K562 (cell line): Measurements from ENCODE around the gene USP20. TPM values are rescaled to one million over a fixed set of nuclear protein-coding genes. Genes with fewer than 3 reads are reported as not detected.
A peak's percentile ranks its signal among the peaks of the same experiment; 100 is the strongest.

Experiments
- CBX1 ChIP-seq: sonication (generic); IDR thresholded peaks from 2 replicates; pipeline ENCODE4 v1.6.1; 2016; ENCODE audit warnings: antibody characterized with exemption, low read depth, mild to moderate bottlenecking
- CTBP1 ChIP-seq: fragments of 450-650 bp; IDR thresholded peaks from 2 replicates; pipeline ENCODE4 v1.6.1; 2016; ENCODE audit warnings: borderline replicate concordance
- DDX20 ChIP-seq: fragments of 450-650 bp; IDR thresholded peaks from 2 replicates; pipeline ENCODE4 v1.6.1; 2016; ENCODE audit warnings: missing genetic modification characterization, low read depth, mild to moderate bottlenecking, missing compliant biosample characterization, moderate library complexity
- DMBX1 ChIP-seq: fragments of 250-450 bp; sonication (Bioruptor Pico); IDR thresholded peaks from 2 replicates; pipeline ENCODE4 v1.8.0; 2022; ENCODE audit warnings: inconsistent platforms, mild to moderate bottlenecking, moderate library complexity, borderline replicate concordance
- ELF1 ChIP-seq: fragments of 200-800 bp; sonication (Bioruptor generic); IDR thresholded peaks from 2 replicates; pipeline ENCODE4 v1.6.1; 2016; ENCODE audit warnings: missing genetic modification characterization, missing compliant biosample characterization
- ETV6 ChIP-seq, 3 experiments: fragments of 150-350 bp in 1 of 3; sonication (generic) in 1 of 3; formaldehyde crosslinking in 1 of 3; IDR thresholded peaks; 2 replicates each; pipeline versions ENCODE4 v1.6.1 to v1.8.0; 2014 to 2022; ENCODE audit warnings: borderline replicate concordance in 2 of 3, low read depth in 2 of 3, antibody characterized with exemption in 1 of 3, low read length in 1 of 3, mild to moderate bottlenecking in 1 of 3, missing genetic modification reagents in 1 of 3
- FOXJ2 ChIP-seq: fragments of 200-800 bp; sonication (Bioruptor generic); IDR thresholded peaks from 2 replicates; pipeline ENCODE4 v1.6.1; 2016; ENCODE audit warnings: missing genetic modification characterization, missing compliant biosample characterization
- GATAD2B ChIP-seq: fragments of 450-650 bp; IDR thresholded peaks from 2 replicates; pipeline ENCODE4 v1.6.1; 2017; ENCODE audit warnings: mild to moderate bottlenecking, borderline replicate concordance
- JUNB ChIP-seq: fragments of 450-650 bp; formaldehyde crosslinking; conservative IDR thresholded peaks from 2 replicates; pipeline ENCODE4 v1.4.0; 2020; ENCODE audit warnings: mild to moderate bottlenecking
- KDM2B ChIP-seq: fragments of 250-450 bp; sonication (Bioruptor Pico); IDR thresholded peaks from 2 replicates; pipeline ENCODE4 v1.8.0; 2021; ENCODE audit warnings: mild to moderate bottlenecking, moderate library complexity
- MEF2D ChIP-seq: conservative IDR thresholded peaks from 2 replicates; pipeline ENCODE4 v1.6.1; 2016; ENCODE audit warnings: low read depth, missing genetic modification characterization, missing compliant biosample characterization
- OTX1 ChIP-seq: fragments of 450-650 bp; formaldehyde crosslinking; IDR thresholded peaks from 2 replicates; pipeline ENCODE4 v1.4.0; 2022; ENCODE audit warnings: mild to moderate bottlenecking
- POU5F1 ChIP-seq: fragments of 150-350 bp; IDR thresholded peaks from 2 replicates; pipeline ENCODE4 v1.6.1; 2014; ENCODE audit warnings: borderline replicate concordance, low read length, low read depth, mild to moderate bottlenecking; ENCODE audit not compliant: partially characterized antibody
- PYGO2 ChIP-seq: fragments of 450-650 bp; IDR thresholded peaks from 2 replicates; pipeline ENCODE4 v1.6.1; 2016; ENCODE audit warnings: mild to moderate bottlenecking, missing genetic modification characterization, moderate library complexity, missing compliant biosample characterization
- RBM34 ChIP-seq: fragments of 200-400 bp; formaldehyde crosslinking; IDR thresholded peaks from 2 replicates; pipeline ENCODE4 v1.6.1; 2018; ENCODE audit warnings: low read length, borderline replicate concordance; ENCODE audit not compliant: insufficient read depth
- ZNF197 ChIP-seq: fragments of 200-800 bp; sonication (Bioruptor generic); IDR thresholded peaks from 2 replicates; pipeline ENCODE4 v1.6.1; 2016; ENCODE audit warnings: low read depth, missing genetic modification characterization, missing compliant biosample characterization
- ZNF699 ChIP-seq: fragments of 250-450 bp; sonication (Bioruptor Pico); IDR thresholded peaks from 2 replicates; pipeline ENCODE4 v1.8.0; 2021; ENCODE audit warnings: mild to moderate bottlenecking, moderate library complexity; ENCODE audit not compliant: insufficient replicate concordance
- ZNF79 ChIP-seq: fragments of 250-450 bp; sonication (Bioruptor Pico); IDR thresholded peaks from 2 replicates; pipeline ENCODE4 v1.4.0; 2020; ENCODE audit warnings: low read depth, mild to moderate bottlenecking, moderate library complexity
- polyA plus RNA-seq, 8 experiments: library from polyadenylated mRNA; depleted of rRNA in 4 of 8; stranded (reverse) in 5 of 8; unstranded in 3 of 8; fragments of >200 nt; fragmentation: Nextera tagmentation in 2 of 8; fragmentation: Illumina TruSeq in 1 of 8; extraction: Ambion mirVana in 2 of 8; extraction: Trizol in 1 of 8; gene quantifications; 2 replicates each; pipeline versions ENCODE4 v1.2.1 to v1.2.3, GENCODE V29; 2011 to 2014; ENCODE audit warnings: inconsistent platforms in 1 of 8, missing spikeins in 1 of 8
- total RNA-seq, 7 experiments: library from RNA; depleted of rRNA in 6 of 7; stranded (reverse); fragments of >200 nt in 6 of 7; fragmentation: Illumina TruSeq in 2 of 7; extraction: Trizol in 2 of 7; gene quantifications; 2 replicates each; pipeline versions ENCODE4 v1.2.1 to v1.2.3, GENCODE V29; 2011 to 2021; ENCODE audit warnings: low replicate concordance in 1 of 7
- TF ChIP-seq, protein P1 (sequence below): fragments of 450-650 bp; formaldehyde crosslinking; IDR thresholded peaks from 2 replicates; pipeline ENCODE4 v1.4.0; 2020; ENCODE audit warnings: mild to moderate bottlenecking, moderate library complexity
- TF ChIP-seq, protein P2 (sequence below), 2 experiments: IDR thresholded peaks in 1 of 2; conservative IDR thresholded peaks in 1 of 2; 2 replicates each; pipeline ENCODE4 v1.6.1; 2016; ENCODE audit warnings: low read depth in 2 of 2, mild to moderate bottlenecking in 1 of 2, missing compliant biosample characterization in 1 of 2, missing genetic modification characterization in 1 of 2, moderate library complexity in 1 of 2
- TF ChIP-seq, protein P3 (sequence below): IDR thresholded peaks from 3 replicates; pipeline ENCODE4 v1.6.1; 2011; ENCODE audit warnings: borderline replicate concordance, mild to moderate bottlenecking; ENCODE audit not compliant: insufficient read length, insufficient read depth

USP20 gene
- total and polyA plus RNA-seq, 9 of the 15 experiments (the other 6 are each of a cell fraction or from before 2014, with no cell fraction given): 1.9 to 136 (median 49.1) TPM

DNA sequence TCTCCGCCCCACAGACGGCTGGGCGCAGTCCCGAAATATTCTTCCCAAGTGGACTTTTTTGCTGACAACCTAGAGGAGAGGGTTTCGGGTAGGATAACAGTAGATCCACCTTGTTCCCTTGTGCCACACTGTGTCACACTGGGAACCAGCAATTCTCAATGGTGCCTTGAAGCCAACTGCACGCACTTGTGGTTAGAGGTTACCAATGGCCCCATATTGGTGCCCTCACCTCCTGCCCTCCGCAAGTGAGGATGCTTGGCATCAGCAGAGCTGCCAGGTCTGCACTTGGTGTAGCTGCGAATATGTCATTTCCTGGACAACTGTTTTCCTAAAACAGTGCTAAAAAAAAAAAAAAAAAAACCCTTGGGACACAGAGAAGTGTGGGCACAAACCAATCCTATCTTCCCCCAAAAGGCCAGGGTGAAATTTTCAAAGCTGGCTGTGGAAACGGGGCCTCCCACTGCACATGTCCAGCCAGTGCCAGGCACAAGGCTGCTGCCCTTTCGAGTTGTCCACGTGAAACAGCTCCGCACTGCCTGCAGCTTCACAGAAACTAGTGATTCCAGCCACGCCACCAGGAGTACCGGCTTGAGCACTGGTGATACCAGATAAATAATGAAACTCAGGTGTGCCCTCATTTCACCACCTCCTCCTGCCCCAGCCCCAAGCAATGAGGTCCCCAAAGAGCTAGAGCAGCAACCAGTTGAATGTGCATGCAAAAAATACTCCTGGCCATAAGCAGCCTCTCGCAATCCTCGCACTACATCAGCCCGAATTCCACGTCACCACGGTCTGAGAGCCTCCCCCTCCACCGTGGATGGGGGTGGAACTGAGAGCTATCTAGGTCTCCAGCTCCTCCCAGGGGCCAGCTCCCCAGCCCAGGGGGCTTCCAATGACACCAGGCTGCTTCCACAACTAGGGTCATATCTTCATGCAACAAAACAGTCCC lies 51.2 kb downstream of the USP20 start (continued):
- TF ChIP-seq, protein P1, sequence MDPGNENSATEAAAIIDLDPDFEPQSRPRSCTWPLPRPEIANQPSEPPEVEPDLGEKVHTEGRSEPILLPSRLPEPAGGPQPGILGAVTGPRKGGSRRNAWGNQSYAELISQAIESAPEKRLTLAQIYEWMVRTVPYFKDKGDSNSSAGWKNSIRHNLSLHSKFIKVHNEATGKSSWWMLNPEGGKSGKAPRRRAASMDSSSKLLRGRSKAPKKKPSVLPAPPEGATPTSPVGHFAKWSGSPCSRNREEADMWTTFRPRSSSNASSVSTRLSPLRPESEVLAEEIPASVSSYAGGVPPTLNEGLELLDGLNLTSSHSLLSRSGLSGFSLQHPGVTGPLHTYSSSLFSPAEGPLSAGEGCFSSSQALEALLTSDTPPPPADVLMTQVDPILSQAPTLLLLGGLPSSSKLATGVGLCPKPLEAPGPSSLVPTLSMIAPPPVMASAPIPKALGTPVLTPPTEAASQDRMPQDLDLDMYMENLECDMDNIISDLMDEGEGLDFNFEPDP (CRISPR knock-in tag): peak; percentile 31; the same call in 1 of the 2 replicates
- no peak for TF ChIP-seq JUNB (CRISPR knock-in tag)
- no peak for TF ChIP-seq CTBP1
- no peak for TF ChIP-seq ZNF197 (CRISPR knock-in tag)
- no peak for TF ChIP-seq DDX20 (tag)
- no peak for TF ChIP-seq GATAD2B
- TF ChIP-seq ZNF699 (CRISPR knock-in tag): no peak
- TF ChIP-seq, protein P2, sequence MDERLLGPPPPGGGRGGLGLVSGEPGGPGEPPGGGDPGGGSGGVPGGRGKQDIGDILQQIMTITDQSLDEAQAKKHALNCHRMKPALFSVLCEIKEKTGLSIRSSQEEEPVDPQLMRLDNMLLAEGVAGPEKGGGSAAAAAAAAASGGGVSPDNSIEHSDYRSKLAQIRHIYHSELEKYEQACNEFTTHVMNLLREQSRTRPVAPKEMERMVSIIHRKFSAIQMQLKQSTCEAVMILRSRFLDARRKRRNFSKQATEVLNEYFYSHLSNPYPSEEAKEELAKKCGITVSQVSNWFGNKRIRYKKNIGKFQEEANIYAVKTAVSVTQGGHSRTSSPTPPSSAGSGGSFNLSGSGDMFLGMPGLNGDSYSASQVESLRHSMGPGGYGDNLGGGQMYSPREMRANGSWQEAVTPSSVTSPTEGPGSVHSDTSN (CRISPR knock-in tag; IDR thresholded peaks at IDR 0.05; ENCODE audit: low read depth): no peak
- TF ChIP-seq, protein P2 (tag; conservative IDR thresholded peaks at IDR 0.05; ENCODE audit: low read depth): no peak
- no peak for TF ChIP-seq RBM34
- TF ChIP-seq MEF2D: no peak
- TF ChIP-seq KDM2B: no peak
- no peak for TF ChIP-seq PYGO2
- 0 out of 2 replicates have a peak, but pooled peaks have one; percentile 29 for TF ChIP-seq OTX1
- TF ChIP-seq ETV6 (IDR thresholded peaks at IDR 0.05; ENCODE audit: borderline replicate concordance in 1 of 2, low read depth in 2 of 2, low read length in 1 of 2): no peak
- TF ChIP-seq ETV6 (CRISPR knock-in tag; IDR thresholded peaks at IDR 0.05; ENCODE audit: borderline replicate concordance): no peak
- TF ChIP-seq FOXJ2 (tag): no peak
- no peak for TF ChIP-seq POU5F1
- peak; percentile 64; the same call in 1 of the 2 replicates for TF ChIP-seq ZNF79 (CRISPR knock-in tag)
- TF ChIP-seq, protein P3, sequence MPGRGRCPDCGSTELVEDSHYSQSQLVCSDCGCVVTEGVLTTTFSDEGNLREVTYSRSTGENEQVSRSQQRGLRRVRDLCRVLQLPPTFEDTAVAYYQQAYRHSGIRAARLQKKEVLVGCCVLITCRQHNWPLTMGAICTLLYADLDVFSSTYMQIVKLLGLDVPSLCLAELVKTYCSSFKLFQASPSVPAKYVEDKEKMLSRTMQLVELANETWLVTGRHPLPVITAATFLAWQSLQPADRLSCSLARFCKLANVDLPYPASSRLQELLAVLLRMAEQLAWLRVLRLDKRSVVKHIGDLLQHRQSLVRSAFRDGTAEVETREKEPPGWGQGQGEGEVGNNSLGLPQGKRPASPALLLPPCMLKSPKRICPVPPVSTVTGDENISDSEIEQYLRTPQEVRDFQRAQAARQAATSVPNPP: no peak
- no peak for TF ChIP-seq ELF1 (tag)
- 0 out of 2 replicates have a peak, but pooled peaks have one; percentile 24 for TF ChIP-seq DMBX1
- TF ChIP-seq CBX1: no peak
